HFFc6 (cell line): ENCODE data around the gene RPL10. TPM values are rescaled to one million over a fixed set of nuclear protein-coding genes. Genes with fewer than 3 reads are reported as not detected.

Experiments
- DNase-seq: peaks from one replicate; pipeline ENCODE4 v3.0.0-alpha.2; 2018
- H3K27ac Mint-ChIP-seq: 2 replicates; pipeline ENCODE4 v1.8.0; 2020; ENCODE audit warnings: mild to moderate bottlenecking, mixed read lengths
- H3K27me3 Mint-ChIP-seq: 2 replicates; pipeline ENCODE4 v1.8.0; 2021; ENCODE audit warnings: mild to moderate bottlenecking, moderate library complexity, mixed read lengths; ENCODE audit not compliant: insufficient read depth
- H3K36me3 Mint-ChIP-seq: 2 replicates; pipeline ENCODE4 v1.8.0; 2021; ENCODE audit warnings: low read depth, mixed read lengths
- H3K4me1 Mint-ChIP-seq: 2 replicates; pipeline ENCODE4 v1.8.0; 2020; ENCODE audit warnings: low read depth, mixed read lengths
- H3K4me3 Mint-ChIP-seq: 2 replicates; pipeline ENCODE4 v1.8.0; 2020; ENCODE audit warnings: mild to moderate bottlenecking, moderate library complexity, mixed read lengths
- H3K9me3 Mint-ChIP-seq: 2 replicates; pipeline ENCODE4 v1.8.0; 2020; ENCODE audit warnings: mild to moderate bottlenecking, mixed read lengths
- CTCF ChIP-seq: fragments of 200-600 bp; sonication (generic); IDR thresholded peaks from 2 replicates; pipeline ENCODE4 v1.5.0; 2021; ENCODE audit warnings: antibody characterized with exemption, mild to moderate bottlenecking
- total RNA-seq, 6 experiments: library from RNA; stranded (reverse); fragmentation: NEBNext Ultra II Directional; extraction: Animal tissue kit (Norgen Biotek cat#: 25700); gene quantifications; 2 replicates in 1 of 6; 3 replicates in 5 of 6; pipeline ENCODE4 v1.2.3, GENCODE V29; 2021

RPL10 gene
- total RNA-seq, 6 experiments from 2014 or later = 1,764 to 1,978 (median 1,934) TPM

GRCh38 chrX:154374313-154375155, 23.6 kb upstream of the RPL10 start, which contains the start of gene FLNA:
FLNA (minus strand) TSS chrX:154374634; CDS start chrX:154371245, 3,389 bp downstream.
- H3K4me3 Mint-ChIP-seq = peak within 1 kb of the TSS; percentile 88
- peaks cover 7% of the 10 kb centered on the region for H3K36me3 Mint-ChIP-seq
- H3K9me3 Mint-ChIP-seq = 0 out of 2 replicates have a peak, but pooled peaks cover 4% of the 10 kb centered on the region
- H3K4me1 Mint-ChIP-seq = peaks cover 11% of the 10 kb centered on the region
- DNase-seq = no peak
- peak within 1 kb of the TSS; percentile 65 for H3K27ac Mint-ChIP-seq
- no peak for TF ChIP-seq CTCF
- H3K27me3 Mint-ChIP-seq = peaks cover 11% of the 10 kb centered on the region

GRCh38 chrX:154375156-154375504, 23.0 kb upstream of the RPL10 start:
- no peak for DNase-seq
- Mint-ChIP-seq H3K36me3 (peaks cover 5% of the 10 kb centered on the region), H3K27me3 (peaks cover 7% of the 10 kb centered on the region), H3K27ac (no peak overlapping the region), H3K4me1 (peaks cover 13% of the 10 kb centered on the region), H3K9me3 (0 out of 2 replicates have a peak, but pooled peaks cover 4% of the 10 kb centered on the region), H3K4me3 (peak overlapping the region; percentile 39)
- no peak for TF ChIP-seq CTCF

- Mint-ChIP-seq H3K9me3 (no peaks in the 10 kb centered on the region), H3K27ac (peak overlapping the region; percentile 78; the same call in 1 of the 2 replicates), H3K36me3 (peaks cover 6% of the 10 kb centered on the region; the same call in 1 of the 2 replicates), H3K4me1 (peaks cover 22% of the 10 kb centered on the region), H3K27me3 (peaks cover 2% of the 10 kb centered on the region; the same call in 1 of the 2 replicates), H3K4me3 (no peak overlapping the region)
- no peak for TF ChIP-seq CTCF
- no peak for DNase-seq
Measured at GRCh38 chrX:154376774-154377173, 21.4 kb upstream of the RPL10 start.

GRCh38 chrX:154378059-154378798, 19.9 kb upstream of the RPL10 start:
- Mint-ChIP-seq H3K9me3 (no peaks in the 10 kb centered on the region), H3K27me3 (no peaks in the 10 kb centered on the region; the same call in 1 of the 2 replicates), H3K27ac (peak overlapping the region; percentile 78), H3K4me3 (peak overlapping the region; percentile 63), H3K36me3 (peaks cover 6% of the 10 kb centered on the region; the same call in 1 of the 2 replicates), H3K4me1 (peaks cover 16% of the 10 kb centered on the region)
- DNase-seq = no peak
- no peak for TF ChIP-seq CTCF

- Mint-ChIP-seq H3K27ac (peak within 1 kb of the TSS; percentile 94), H3K36me3 (peaks cover 6% of the 10 kb centered on the region; the same call in 1 of the 2 replicates), H3K27me3 (peaks cover 3% of the 10 kb centered on the region; the same call in 1 of the 2 replicates), H3K4me1 (peaks cover 16% of the 10 kb centered on the region), H3K9me3 (no peaks in the 10 kb centered on the region), H3K4me3 (peak within 1 kb of the TSS; percentile 91)
- peak; percentile 96 for DNase-seq
- TF ChIP-seq CTCF = no peak
Measured at GRCh38 chrX:154378799-154379568, 19.2 kb upstream of the RPL10 start, which contains the start of gene EMD. EMD (plus strand) TSS chrX:154379295; CDS start chrX:154379485, 190 bp downstream.
